IMR-90 (cell line): ENCODE results near the gene ABTB2. TPM values are rescaled to one million over a fixed set of nuclear protein-coding genes. Genes with fewer than 3 reads are reported as not detected.

Experiments
- ATAC-seq: fragments of 200-7000 bp; cut with Tn5 transposase; 2 replicates; pipeline ENCODE4 v1.9.1; 2020; ENCODE audit warnings: low read depth, mild to moderate bottlenecking, moderate library complexity
- BruUV-seq: library from RNA; stranded (reverse); fragments of 400-500 nt; replicated peaks from 2 replicates; lab custom pipeline; 2021; lab: Mats Ljungman, UMichigan
- CTCF ChIA-PET: fragments of 300-600 bp; formaldehyde crosslinking; extraction: SDS; loops from one replicate; lab custom pipeline; 2021; ENCODE audit warnings: antibody characterized with exemption; lab: Yijun Ruan, JAX
- POLR2A ChIA-PET: fragments of 300-600 bp; sonication (Branson Sonifier 250); formaldehyde crosslinking; loops from one replicate; lab custom pipeline; 2022; ENCODE audit warnings: antibody characterized with exemption; ENCODE audit not compliant: unreplicated experiment; lab: Charles Lee
- DNase-seq: peaks from one replicate; pipeline ENCODE4 v3.0.0; 2013
- H2AFZ ChIP-seq: replicated peaks from 2 replicates; pipeline ENCODE3; 2013; ENCODE audit warnings: low read length, mild to moderate bottlenecking; ENCODE audit not compliant: poor library complexity
- H2AK5ac ChIP-seq: 2 replicates; pipeline ENCODE4 v1.6.1; 2013; ENCODE audit warnings: low read depth, low read length, inconsistent platforms
- H2AK9ac ChIP-seq: replicated peaks from 2 replicates; pipeline ENCODE3; 2013; ENCODE audit warnings: mild to moderate bottlenecking, low read depth, low read length, moderate library complexity; ENCODE audit not compliant: poor library complexity
- H2BK120ac ChIP-seq: 2 replicates; pipeline ENCODE4 v1.6.1; 2013; ENCODE audit warnings: low read depth, low read length, inconsistent platforms
- H2BK15ac ChIP-seq: 3 replicates; pipeline ENCODE4 v1.6.1; 2013; ENCODE audit warnings: low read depth, low read length, inconsistent platforms
- H2BK20ac ChIP-seq: 2 replicates; pipeline ENCODE4 v1.6.1; 2013; ENCODE audit warnings: low read depth, mild to moderate bottlenecking, inconsistent platforms, low read length, moderate library complexity
- H2BK5ac ChIP-seq: 2 replicates; pipeline ENCODE4 v1.6.1; 2013; ENCODE audit warnings: mild to moderate bottlenecking, low read depth, low read length, inconsistent platforms; ENCODE audit not compliant: poor library complexity, severe bottlenecking
- H3K14ac ChIP-seq: replicated peaks from 2 replicates; pipeline ENCODE4 v1.6.1; 2013; ENCODE audit warnings: low read depth, low read length, inconsistent platforms
- H3K18ac ChIP-seq: 2 replicates; pipeline ENCODE4 v1.6.1; 2013; ENCODE audit warnings: low read depth, low read length, control low read depth
- H3K23ac ChIP-seq: 2 replicates; pipeline ENCODE4 v1.6.1; 2013; ENCODE audit warnings: low read depth, low read length, inconsistent platforms
- H3K27ac ChIP-seq: 2 replicates; pipeline ENCODE4 v1.5.1; 2013; ENCODE audit warnings: mild to moderate bottlenecking, control low read depth, low read length; ENCODE audit not compliant: insufficient read depth
- H3K27me3 ChIP-seq: 2 replicates; pipeline ENCODE4 v1.6.1; 2013; ENCODE audit warnings: low read length; ENCODE audit not compliant: control insufficient read depth, insufficient read depth
- H3K36me3 ChIP-seq: 2 replicates; pipeline ENCODE4 v1.6.1; 2013; ENCODE audit warnings: low read length, mixed read lengths; ENCODE audit not compliant: control insufficient read depth, insufficient read depth
- H3K4ac ChIP-seq: 2 replicates; pipeline ENCODE4 v1.6.1; 2013; ENCODE audit warnings: low read depth, low read length, inconsistent platforms
- H3K4me1 ChIP-seq: 2 replicates; pipeline ENCODE4 v1.6.1; 2013; ENCODE audit warnings: low read length, mixed read lengths; ENCODE audit not compliant: control insufficient read depth, insufficient read depth
- H3K4me2 ChIP-seq: 2 replicates; pipeline ENCODE4 v1.6.1; 2013; ENCODE audit warnings: low read depth, mild to moderate bottlenecking, control low read depth, low read length, moderate library complexity
- H3K4me3 ChIP-seq: 2 replicates; pipeline ENCODE4 v1.5.1; 2013; ENCODE audit warnings: low read depth, mild to moderate bottlenecking, control low read depth, low read length, moderate library complexity; ENCODE audit not compliant: insufficient read depth
- H3K56ac ChIP-seq: 2 replicates; pipeline ENCODE4 v1.6.1; 2013; ENCODE audit warnings: low read length, inconsistent platforms; ENCODE audit not compliant: insufficient read depth; ENCODE audit errors: extremely low read depth
- H3K79me1 ChIP-seq, 2 experiments: 2 replicates each; pipeline ENCODE4 v1.6.1; 2013; ENCODE audit warnings: low read length in 2 of 2, inconsistent platforms in 1 of 2, low read depth in 1 of 2
- H3K9ac ChIP-seq: 2 replicates; pipeline ENCODE4 v1.6.1; 2013; ENCODE audit warnings: low read depth, low read length, control low read depth
- H3K9me1 ChIP-seq: 2 replicates; pipeline ENCODE4 v1.6.1; 2013; ENCODE audit warnings: low read length, inconsistent platforms; ENCODE audit not compliant: insufficient read depth
- H3K9me3 ChIP-seq: 2 replicates; pipeline ENCODE4 v1.6.1; 2013; ENCODE audit warnings: low read length; ENCODE audit not compliant: control insufficient read depth, insufficient read depth
- H4K20me1 ChIP-seq: 2 replicates; pipeline ENCODE4 v1.6.1; 2013; ENCODE audit warnings: low read length, inconsistent platforms; ENCODE audit not compliant: insufficient read depth
- H4K5ac ChIP-seq: 2 replicates; pipeline ENCODE4 v1.6.1; 2013; ENCODE audit warnings: mild to moderate bottlenecking, low read depth, low read length, control low read depth
- H4K8ac ChIP-seq, 2 experiments: 2 replicates each; pipeline ENCODE4 v1.6.1; 2013; ENCODE audit warnings: low read depth in 2 of 2, low read length in 2 of 2, control low read depth in 1 of 2, inconsistent platforms in 1 of 2
- H4K91ac ChIP-seq: 2 replicates; pipeline ENCODE4 v1.6.1; 2013; ENCODE audit warnings: low read depth, low read length, inconsistent platforms; ENCODE audit not compliant: insufficient read depth
- BHLHE40 ChIP-seq: fragments of 150-350 bp; IDR thresholded peaks from 2 replicates; pipeline ENCODE4 v1.6.1; 2016; ENCODE audit warnings: mild to moderate bottlenecking, low read depth, low read length
- CEBPB ChIP-seq: IDR thresholded peaks from 2 replicates; pipeline ENCODE4 v1.6.1; 2012; ENCODE audit warnings: low read depth, low read length, improper control_type of control experiment
- CHD1 ChIP-seq: IDR thresholded peaks from 2 replicates; pipeline ENCODE4 v1.6.1; 2012; ENCODE audit warnings: low read depth, low read length, improper control_type of control experiment
- CTCF ChIP-seq: conservative IDR thresholded peaks from 2 replicates; pipeline ENCODE4 v1.5.1; 2012; ENCODE audit warnings: mild to moderate bottlenecking, low read depth, low read length, improper control_type of control experiment
- MAFK ChIP-seq: IDR thresholded peaks from 2 replicates; pipeline ENCODE4 v1.6.1; 2012; ENCODE audit warnings: low read depth, low read length, improper control_type of control experiment
- MAZ ChIP-seq: IDR thresholded peaks from 2 replicates; pipeline ENCODE4 v1.6.1; 2012; ENCODE audit warnings: low read depth, mild to moderate bottlenecking, low read length, improper control_type of control experiment, moderate library complexity, borderline replicate concordance
- MXI1 ChIP-seq: IDR thresholded peaks from 2 replicates; pipeline ENCODE4 v1.6.1; 2012; ENCODE audit warnings: low read depth, mild to moderate bottlenecking, low read length, moderate library complexity, borderline replicate concordance
- POLR2A ChIP-seq: IDR thresholded peaks from 2 replicates; pipeline ENCODE4 v1.6.1; 2012; ENCODE audit warnings: mild to moderate bottlenecking, low read depth, low read length
- RCOR1 ChIP-seq: IDR thresholded peaks from 2 replicates; pipeline ENCODE4 v1.6.1; 2012; ENCODE audit warnings: mild to moderate bottlenecking, low read length, improper control_type of control experiment; ENCODE audit not compliant: insufficient replicate concordance
- RFX5 ChIP-seq: IDR thresholded peaks from 2 replicates; pipeline ENCODE4 v1.8.0; 2012; ENCODE audit warnings: low read depth, mild to moderate bottlenecking, low read length, moderate library complexity
- SMC3 ChIP-seq: fragments of 150-350 bp; IDR thresholded peaks from 2 replicates; pipeline ENCODE4 v1.6.1; 2016; ENCODE audit warnings: low read depth, mild to moderate bottlenecking, antibody characterized with exemption, low read length, moderate library complexity
- WGBS, 2 experiments: methylation state at CpG; one replicate each; pipeline versions ENCODE4 v1.1.5 to v1.1.7; 2013; ENCODE audit warnings: missing lambda C conversion rate in 2 of 2; ENCODE audit not compliant: insufficient read length in 1 of 2; ENCODE audit errors: extremely low coverage in 2 of 2; 5-methylcytosine and 5-hydroxymethylcytosine counted together
- dilution Hi-C: fragments of 300-500 bp; cut with HindIII; formaldehyde crosslinking; loops from one replicate; pipeline ENCODE4 v1.14.3; 2018; ENCODE audit warnings: low sequenced_read_pairs; ENCODE audit not compliant: unreplicated experiment
- in situ Hi-C: fragments of 300-500 bp; cut with MboI; formaldehyde crosslinking; loops from 3 replicates; pipeline ENCODE4 v1.14.3; 2019; ENCODE audit warnings: low sequenced_read_pairs, inconsistent platforms, mixed read lengths
- intact Hi-C: fragments of 100-400 bp; cut with micrococcal nuclease; formaldehyde crosslinking; loops from 2 replicates; pipeline ENCODE4 v1.10.0; 2022
- polyA plus RNA-seq, 3 experiments: library from polyadenylated mRNA; depleted of rRNA; stranded (reverse); fragments of >200 nt; gene quantifications; 2 replicates each; pipeline ENCODE4 v1.2.3, GENCODE V29; 2012; ENCODE audit warnings: low replicate concordance in 1 of 3
- total RNA-seq: library from RNA; depleted of rRNA; stranded (reverse); fragments of >200 nt; gene quantifications from 2 replicates; pipeline ENCODE4 v1.2.3, GENCODE V29; 2012
- TF ChIP-seq, protein P1 (sequence below): fragments of 150-350 bp; IDR thresholded peaks from 2 replicates; pipeline ENCODE4 v1.6.1; 2017; ENCODE audit warnings: mild to moderate bottlenecking, antibody characterized with exemption, low read length, low read depth

ABTB2 gene
- total and polyA plus RNA-seq, 2 of the 4 experiments (the other 2 are of a cell fraction): 0.18 to 2.0 TPM

DNA sequence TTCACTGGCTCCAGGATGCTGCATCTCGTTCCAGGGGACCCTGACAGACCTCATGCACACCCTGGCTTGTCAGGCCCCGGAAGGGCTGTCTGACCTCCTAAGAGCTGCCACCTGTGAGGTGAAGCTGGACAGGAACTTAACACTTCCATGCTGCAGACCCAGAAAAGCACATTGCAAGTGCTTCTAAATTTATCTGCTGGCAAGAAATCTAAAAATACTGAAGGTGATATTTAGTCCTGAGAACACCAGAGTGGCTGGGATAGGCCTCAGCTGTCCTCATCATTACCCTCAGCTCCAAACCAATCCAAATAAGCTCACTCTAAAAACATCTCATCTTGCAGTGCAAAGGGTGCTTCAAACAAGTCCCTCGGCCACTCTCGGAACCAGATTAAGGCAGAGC is 46.7 kb downstream of the ABTB2 start:
- H2AK5ac ChIP-seq: no peak overlapping the region
- no peak overlapping the region for H2BK5ac ChIP-seq
- no peak overlapping the region for H2BK20ac ChIP-seq
- no peak overlapping the region for H4K91ac ChIP-seq
- ChIA-PET POLR2A (no interaction called here), CTCF (no interaction called here)
- intact Hi-C loops: no loop called here
- H3K36me3 ChIP-seq: no peaks in the 10 kb centered on the region
- no peak overlapping the region for H3K56ac ChIP-seq
- BruUV-seq: no TSS peak
- no peak overlapping the region for H3K18ac ChIP-seq
- H2BK15ac ChIP-seq: no peak overlapping the region
- no peak overlapping the region for H4K8ac ChIP-seq
- H3K23ac ChIP-seq: no peak overlapping the region
- H3K4me1 ChIP-seq: peaks cover 2% of the 10 kb centered on the region
- TF ChIP-seq BHLHE40: no peak
- no peak for TF ChIP-seq POLR2A
- no peak for TF ChIP-seq CEBPB
- no peak for TF ChIP-seq SMC3
- TF ChIP-seq, protein P1, sequence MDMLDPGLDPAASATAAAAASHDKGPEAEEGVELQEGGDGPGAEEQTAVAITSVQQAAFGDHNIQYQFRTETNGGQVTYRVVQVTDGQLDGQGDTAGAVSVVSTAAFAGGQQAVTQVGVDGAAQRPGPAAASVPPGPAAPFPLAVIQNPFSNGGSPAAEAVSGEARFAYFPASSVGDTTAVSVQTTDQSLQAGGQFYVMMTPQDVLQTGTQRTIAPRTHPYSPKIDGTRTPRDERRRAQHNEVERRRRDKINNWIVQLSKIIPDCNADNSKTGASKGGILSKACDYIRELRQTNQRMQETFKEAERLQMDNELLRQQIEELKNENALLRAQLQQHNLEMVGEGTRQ: no peak
- TF ChIP-seq MAZ: no peak
- no peak for TF ChIP-seq RCOR1
- no peak for TF ChIP-seq RFX5
- no peak for TF ChIP-seq CTCF
- no peak for TF ChIP-seq CHD1
- TF ChIP-seq MXI1: no peak
- TF ChIP-seq MAFK: no peak
- H2BK120ac ChIP-seq: no peak overlapping the region
- no peak overlapping the region for H4K5ac ChIP-seq
- in situ Hi-C loops: no loop called here
- DNase-seq: no peak
- H3K4me3 ChIP-seq: no peak overlapping the region
- no peaks in the 10 kb centered on the region for H3K9me3 ChIP-seq
- no peak overlapping the region for H2AFZ ChIP-seq
- no peaks in the 10 kb centered on the region; a peak in 1 of 4 replicates for H3K79me1 ChIP-seq
- ATAC-seq: no peak
- no peak overlapping the region for H3K4ac ChIP-seq
- no peak overlapping the region for H2AK9ac ChIP-seq
- H3K9me1 ChIP-seq: no peaks in the 10 kb centered on the region; the same call in 1 of the 2 replicates
- no peak overlapping the region for H3K4me2 ChIP-seq
- no peaks in the 10 kb centered on the region for H4K20me1 ChIP-seq
- H3K27me3 ChIP-seq: peaks cover 27% of the 10 kb centered on the region
- H3K9ac ChIP-seq: no peak overlapping the region
- no peak overlapping the region for H3K27ac ChIP-seq
- dilution Hi-C loops: no loop called here
- no CpG with 5 or more reads among the region's 4 CpGs for WGBS, 2 experiments
- H3K14ac ChIP-seq: no peak overlapping the region
